ENCODE results near the gene HEATR5B. TPM values are rescaled to one million over a fixed set of nuclear protein-coding genes. Genes with fewer than 3 reads are reported as not detected.

HEATR5B gene
- total RNA-seq, 1 donor from 2014 or later: 26.3 TPM

DNA sequence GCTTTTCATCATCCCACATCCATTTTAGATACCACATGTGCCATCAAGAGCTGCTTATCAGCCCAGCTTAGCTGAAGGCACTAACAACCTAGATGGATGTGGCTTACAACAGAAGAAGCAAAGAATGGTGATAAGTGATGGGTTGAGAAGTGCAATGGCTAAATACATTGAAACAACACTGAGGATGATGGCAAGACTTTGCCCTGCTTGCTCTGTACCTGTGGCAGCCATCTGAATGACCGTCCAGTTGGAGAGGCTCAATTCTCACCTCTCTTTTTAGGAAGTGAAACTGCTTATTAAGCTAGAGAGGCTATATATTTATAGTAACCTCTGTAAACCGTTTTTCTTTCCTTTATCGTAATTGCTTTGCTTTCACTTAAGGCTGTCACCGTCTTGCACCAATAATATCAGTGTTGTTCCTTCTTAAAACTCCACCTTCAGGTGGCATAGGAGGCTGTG lies 5.9 kb upstream of the HEATR5B start:
- H3K27ac Mint-ChIP-seq (ENCODE audit: unreplicated experiment): no peak overlapping the region
- H3K4me1 Mint-ChIP-seq (ENCODE audit: unreplicated experiment): no peaks in the 10 kb centered on the region
- TF ChIP-seq, protein P1, sequence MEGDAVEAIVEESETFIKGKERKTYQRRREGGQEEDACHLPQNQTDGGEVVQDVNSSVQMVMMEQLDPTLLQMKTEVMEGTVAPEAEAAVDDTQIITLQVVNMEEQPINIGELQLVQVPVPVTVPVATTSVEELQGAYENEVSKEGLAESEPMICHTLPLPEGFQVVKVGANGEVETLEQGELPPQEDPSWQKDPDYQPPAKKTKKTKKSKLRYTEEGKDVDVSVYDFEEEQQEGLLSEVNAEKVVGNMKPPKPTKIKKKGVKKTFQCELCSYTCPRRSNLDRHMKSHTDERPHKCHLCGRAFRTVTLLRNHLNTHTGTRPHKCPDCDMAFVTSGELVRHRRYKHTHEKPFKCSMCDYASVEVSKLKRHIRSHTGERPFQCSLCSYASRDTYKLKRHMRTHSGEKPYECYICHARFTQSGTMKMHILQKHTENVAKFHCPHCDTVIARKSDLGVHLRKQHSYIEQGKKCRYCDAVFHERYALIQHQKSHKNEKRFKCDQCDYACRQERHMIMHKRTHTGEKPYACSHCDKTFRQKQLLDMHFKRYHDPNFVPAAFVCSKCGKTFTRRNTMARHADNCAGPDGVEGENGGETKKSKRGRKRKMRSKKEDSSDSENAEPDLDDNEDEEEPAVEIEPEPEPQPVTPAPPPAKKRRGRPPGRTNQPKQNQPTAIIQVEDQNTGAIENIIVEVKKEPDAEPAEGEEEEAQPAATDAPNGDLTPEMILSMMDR (IDR thresholded peaks at IDR 0.05; ENCODE audit: unreplicated experiment): no peak
- no peaks in the 10 kb centered on the region for H3K9me3 Mint-ChIP-seq (ENCODE audit: unreplicated experiment)
- H3K36me3 Mint-ChIP-seq (ENCODE audit: low read depth, unreplicated experiment): peaks cover 19% of the 10 kb centered on the region
- H3K4me3 Mint-ChIP-seq (ENCODE audit: unreplicated experiment): no peak overlapping the region
- H3K27me3 Mint-ChIP-seq (ENCODE audit: unreplicated experiment): peaks cover 1% of the 10 kb centered on the region
- no peak for DNase-seq (ENCODE audit: low spot score)

DNA sequence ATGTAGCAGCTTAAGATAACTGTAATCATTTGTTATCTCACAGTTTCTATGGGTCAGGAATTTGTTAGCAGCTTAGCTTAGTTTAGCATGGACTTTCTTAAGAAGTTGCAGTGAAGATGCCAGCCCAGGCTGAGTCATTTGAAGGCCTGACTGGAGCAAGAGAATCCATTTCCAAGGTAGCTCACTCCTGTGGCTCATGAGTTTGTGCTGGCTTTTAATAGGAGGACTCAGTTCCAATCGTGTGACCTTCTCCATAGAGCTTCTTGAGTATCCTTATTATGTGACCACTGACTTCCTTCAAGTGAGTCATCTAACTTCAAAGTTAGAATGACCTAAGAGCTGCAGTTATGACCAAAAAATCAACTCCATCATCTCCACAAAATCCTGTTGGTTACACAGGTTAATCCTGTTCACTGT lies 1.6 kb upstream of the HEATR5B start:
- TF ChIP-seq, protein P1 (IDR thresholded peaks at IDR 0.05; ENCODE audit: unreplicated experiment): no peak
- Mint-ChIP-seq H3K4me3 (ENCODE audit: unreplicated experiment) (no peak overlapping the region), H3K9me3 (ENCODE audit: unreplicated experiment) (no peaks in the 10 kb centered on the region), H3K27ac (ENCODE audit: unreplicated experiment) (no peak overlapping the region), H3K36me3 (ENCODE audit: low read depth, unreplicated experiment) (peaks cover 24% of the 10 kb centered on the region), H3K27me3 (ENCODE audit: unreplicated experiment) (peaks cover 5% of the 10 kb centered on the region), H3K4me1 (ENCODE audit: unreplicated experiment) (peaks cover 2% of the 10 kb centered on the region)
- DNase-seq (ENCODE audit: low spot score): no peak

DNA sequence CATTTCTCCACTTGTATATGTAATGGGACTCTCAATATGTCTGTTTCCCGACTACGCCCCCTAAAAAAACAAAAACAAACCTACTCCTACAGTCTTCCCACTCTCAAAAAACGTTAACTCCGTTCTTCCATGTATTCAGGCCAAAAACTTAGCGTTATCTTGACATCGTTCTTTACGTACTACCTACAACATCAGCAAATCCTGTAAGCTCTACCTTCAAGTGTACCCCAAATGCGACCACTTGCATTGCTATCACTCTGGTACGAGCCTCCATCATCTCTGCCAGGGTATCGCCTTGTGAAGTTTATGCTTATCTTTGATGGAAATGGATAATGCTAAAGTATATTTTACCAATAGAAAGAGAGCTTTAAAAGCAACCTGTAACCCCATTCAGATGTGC lies 625 bp upstream of the HEATR5B start:
- Mint-ChIP-seq H3K4me1 (ENCODE audit: unreplicated experiment) (peaks cover 6% of the 10 kb centered on the region), H3K27me3 (ENCODE audit: unreplicated experiment) (peaks cover 5% of the 10 kb centered on the region), H3K4me3 (ENCODE audit: unreplicated experiment) (no peak overlapping the region), H3K9me3 (ENCODE audit: unreplicated experiment) (no peaks in the 10 kb centered on the region), H3K27ac (ENCODE audit: unreplicated experiment) (no peak overlapping the region), H3K36me3 (ENCODE audit: low read depth, unreplicated experiment) (peaks cover 33% of the 10 kb centered on the region)
- no peak for DNase-seq (ENCODE audit: low spot score)
- TF ChIP-seq, protein P1 (IDR thresholded peaks at IDR 0.05; ENCODE audit: unreplicated experiment): no peak

DNA sequence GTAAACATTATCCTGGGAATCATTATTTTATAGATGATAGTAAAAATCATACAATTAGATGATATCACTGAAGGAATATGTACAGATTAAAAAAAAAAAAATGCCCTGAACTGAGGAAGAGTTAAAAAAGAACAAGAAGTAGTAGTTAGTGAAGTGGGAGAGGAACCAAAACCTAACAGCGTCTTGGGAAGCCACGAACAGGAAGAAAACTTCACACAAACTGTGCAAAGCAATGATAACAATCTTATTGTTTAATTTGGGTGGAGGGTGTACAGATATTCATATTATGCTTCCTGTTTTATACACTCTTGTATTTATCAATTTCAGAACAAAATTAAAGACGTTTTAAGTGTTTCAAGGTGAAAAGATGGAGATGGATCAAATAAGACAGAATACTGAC lies 3.5 kb downstream of the HEATR5B start:
- H3K27ac Mint-ChIP-seq (ENCODE audit: unreplicated experiment): peak overlapping the region; percentile 43
- TF ChIP-seq, protein P1 (IDR thresholded peaks at IDR 0.05; ENCODE audit: unreplicated experiment): no peak
- H3K27me3 Mint-ChIP-seq (ENCODE audit: unreplicated experiment): peaks cover 4% of the 10 kb centered on the region
- H3K4me3 Mint-ChIP-seq (ENCODE audit: unreplicated experiment): no peak overlapping the region
- no peak for DNase-seq (ENCODE audit: low spot score)
- peaks cover 35% of the 10 kb centered on the region for H3K36me3 Mint-ChIP-seq (ENCODE audit: low read depth, unreplicated experiment)
- peaks cover 6% of the 10 kb centered on the region for H3K4me1 Mint-ChIP-seq (ENCODE audit: unreplicated experiment)
- no peaks in the 10 kb centered on the region for H3K9me3 Mint-ChIP-seq (ENCODE audit: unreplicated experiment)

DNA sequence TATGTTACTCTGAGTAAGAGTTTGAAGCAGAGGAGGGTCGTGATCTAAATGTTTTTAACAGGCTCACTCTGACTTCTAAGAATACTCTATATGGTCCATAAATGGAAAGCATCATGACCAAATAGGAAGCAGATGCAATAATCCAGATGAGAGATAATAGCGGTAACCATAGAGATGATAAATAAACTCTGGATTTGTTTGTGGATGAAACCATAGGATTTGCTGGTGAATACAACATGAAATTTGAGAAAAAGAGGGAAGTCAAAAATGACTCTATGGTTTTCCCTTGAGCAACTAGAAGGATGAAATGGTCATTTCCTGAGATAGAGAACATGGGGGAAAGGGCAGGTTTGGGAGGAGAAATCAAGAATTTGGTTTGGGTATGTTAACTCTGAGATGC lies 3.9 kb downstream of the HEATR5B start:
- H3K27ac Mint-ChIP-seq (ENCODE audit: unreplicated experiment): peak overlapping the region; percentile 43
- peaks cover 4% of the 10 kb centered on the region for H3K27me3 Mint-ChIP-seq (ENCODE audit: unreplicated experiment)
- peaks cover 6% of the 10 kb centered on the region for H3K4me1 Mint-ChIP-seq (ENCODE audit: unreplicated experiment)
- no peak overlapping the region for H3K4me3 Mint-ChIP-seq (ENCODE audit: unreplicated experiment)
- TF ChIP-seq, protein P1 (IDR thresholded peaks at IDR 0.05; ENCODE audit: unreplicated experiment): no peak
- DNase-seq (ENCODE audit: low spot score): no peak
- H3K9me3 Mint-ChIP-seq (ENCODE audit: unreplicated experiment): no peaks in the 10 kb centered on the region
- peaks cover 35% of the 10 kb centered on the region for H3K36me3 Mint-ChIP-seq (ENCODE audit: low read depth, unreplicated experiment)
